K562 (cell line): ENCODE data around the gene HDAC9. TPM values are rescaled to one million over a fixed set of nuclear protein-coding genes. Genes with fewer than 3 reads are reported as not detected.

ENCODE experiments used
- polyA plus RNA-seq, 8 experiments: library from polyadenylated mRNA; depleted of rRNA in 4 of 8; stranded (reverse) in 5 of 8; unstranded in 3 of 8; fragments of >200 nt; fragmentation: Nextera tagmentation in 2 of 8; fragmentation: Illumina TruSeq in 1 of 8; extraction: Ambion mirVana in 2 of 8; extraction: Trizol in 1 of 8; gene quantifications; 2 replicates each; pipeline versions ENCODE4 v1.2.1 to v1.2.3, GENCODE V29; 2011 to 2014; ENCODE audit warnings: inconsistent platforms in 1 of 8, missing spikeins in 1 of 8
- small RNA-seq: library from RNA; depleted of rRNA; stranded (forward); fragments of <200 nt; gene quantifications from one replicate; pipeline ENCODE3, GENCODE V24; 2014
- total RNA-seq, 7 experiments: library from RNA; depleted of rRNA in 6 of 7; stranded (reverse); fragments of >200 nt in 6 of 7; fragmentation: Illumina TruSeq in 2 of 7; extraction: Trizol in 2 of 7; gene quantifications; 2 replicates each; pipeline versions ENCODE4 v1.2.1 to v1.2.3, GENCODE V29; 2011 to 2021; ENCODE audit warnings: low replicate concordance in 1 of 7

The HDAC9 gene
- total and polyA plus RNA-seq, 9 of the 15 experiments (the other 6 are each of a cell fraction or from before 2014, with no cell fraction given), result 0.08 to 0.91 (median 0.33) TPM

Small RNAs within 50 kb of the gene (small RNA-seq; reads per million reads assigned to genes)
- not detected for gene RN7SKP266
